ENCODE results near the gene SDHAF3. TPM values are rescaled to one million over a fixed set of nuclear protein-coding genes. Genes with fewer than 3 reads are reported as not detected.
"Not testable (repeated sequence)": the region's sequence is repeated elsewhere in the genome, so short reads cannot be mapped to it uniquely, and the experiment has no call there.

Gene SDHAF3
- total and polyA plus RNA-seq, 4 donors: 8.6 to 34.1 (median 10.4) TPM

DNA sequence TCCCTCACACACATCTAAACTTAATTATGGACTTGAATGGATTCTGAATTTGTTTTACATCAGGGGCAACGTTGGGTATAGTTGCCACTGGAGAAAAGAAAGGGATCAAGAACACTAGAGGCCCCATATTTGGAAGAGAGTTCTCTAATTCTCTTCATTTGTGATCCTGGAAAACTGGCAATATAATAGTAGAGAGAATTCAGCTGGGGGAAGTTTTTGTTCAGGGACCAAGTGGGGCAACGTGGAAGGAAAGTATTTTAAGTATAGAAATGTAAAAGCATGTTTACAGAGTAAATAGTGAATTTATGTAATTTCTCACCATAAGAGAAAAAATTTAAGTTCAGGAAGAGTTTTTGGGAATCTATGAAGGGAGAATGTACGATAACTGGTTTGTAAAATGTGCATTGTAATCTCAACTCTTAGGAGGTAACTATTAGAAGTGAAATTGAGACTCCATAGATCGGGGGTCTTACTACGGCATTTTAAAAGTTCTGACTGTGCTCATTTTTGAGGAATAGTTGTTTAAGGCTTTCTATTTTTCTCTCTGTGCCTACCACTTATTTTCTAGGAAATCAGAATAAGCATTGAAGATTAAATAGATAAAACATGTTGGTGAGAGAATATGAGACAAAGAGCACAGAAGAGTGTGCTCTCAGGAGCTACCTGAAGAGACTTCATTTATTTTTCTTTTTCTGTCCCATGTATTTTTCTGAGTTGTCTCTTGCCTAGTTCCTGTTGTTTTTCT lies 3.4 kb downstream of the SDHAF3 start:
- Histone ChIP-seq H3K9me3 (ENCODE audit: control insufficient read depth in 4 of 4, low read length in 3 of 4) (no peaks in the 10 kb centered on the region), H3K9ac (ENCODE audit: low read depth in 1 of 2, low read length in 2 of 2) (no peak overlapping the region), H3K4me3 (ENCODE audit: low read depth in 1 of 3, low read length in 3 of 3) (no peak overlapping the region), H3K36me3 (ENCODE audit: control insufficient read depth in 4 of 4, insufficient read depth in 3 of 4, low read depth in 1 of 4, low read length in 3 of 4) (no peaks in the 10 kb centered on the region), H3K27me3 (ENCODE audit: control insufficient read depth in 4 of 4, insufficient read depth in 4 of 4, low read length in 3 of 4) (no peaks in the 10 kb centered on the region), H3K27ac (ENCODE audit: low read depth in 1 of 2, low read length in 2 of 2) (no peak overlapping the region), H3K4me1 (ENCODE audit: control insufficient read depth in 4 of 4, insufficient read depth in 4 of 4, low read length in 3 of 4) (peaks cover 2 to 17% (median 10%) of the 10 kb centered on the region in 4 donors)
- TF ChIP-seq FOXA1 (IDR thresholded peaks at IDR 0.05): no peak
- TF ChIP-seq, protein P1, sequence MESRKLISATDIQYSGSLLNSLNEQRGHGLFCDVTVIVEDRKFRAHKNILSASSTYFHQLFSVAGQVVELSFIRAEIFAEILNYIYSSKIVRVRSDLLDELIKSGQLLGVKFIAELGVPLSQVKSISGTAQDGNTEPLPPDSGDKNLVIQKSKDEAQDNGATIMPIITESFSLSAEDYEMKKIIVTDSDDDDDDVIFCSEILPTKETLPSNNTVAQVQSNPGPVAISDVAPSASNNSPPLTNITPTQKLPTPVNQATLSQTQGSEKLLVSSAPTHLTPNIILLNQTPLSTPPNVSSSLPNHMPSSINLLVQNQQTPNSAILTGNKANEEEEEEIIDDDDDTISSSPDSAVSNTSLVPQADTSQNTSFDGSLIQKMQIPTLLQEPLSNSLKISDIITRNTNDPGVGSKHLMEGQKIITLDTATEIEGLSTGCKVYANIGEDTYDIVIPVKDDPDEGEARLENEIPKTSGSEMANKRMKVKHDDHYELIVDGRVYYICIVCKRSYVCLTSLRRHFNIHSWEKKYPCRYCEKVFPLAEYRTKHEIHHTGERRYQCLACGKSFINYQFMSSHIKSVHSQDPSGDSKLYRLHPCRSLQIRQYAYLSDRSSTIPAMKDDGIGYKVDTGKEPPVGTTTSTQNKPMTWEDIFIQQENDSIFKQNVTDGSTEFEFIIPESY (IDR thresholded peaks at IDR 0.05): no peak
- no peak for TF ChIP-seq GABPA (IDR thresholded peaks at IDR 0.05 in 1 of 2, conservative IDR thresholded peaks at IDR 0.05 in 1 of 2)
- TF ChIP-seq, protein P2, sequence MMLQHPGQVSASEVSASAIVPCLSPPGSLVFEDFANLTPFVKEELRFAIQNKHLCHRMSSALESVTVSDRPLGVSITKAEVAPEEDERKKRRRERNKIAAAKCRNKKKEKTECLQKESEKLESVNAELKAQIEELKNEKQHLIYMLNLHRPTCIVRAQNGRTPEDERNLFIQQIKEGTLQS (IDR thresholded peaks at IDR 0.05): no peak
- WGBS: 94% methylated on average over 5 of the region's 5 CpGs
- no peak for DNase-seq (ENCODE audit: low spot score)

DNA sequence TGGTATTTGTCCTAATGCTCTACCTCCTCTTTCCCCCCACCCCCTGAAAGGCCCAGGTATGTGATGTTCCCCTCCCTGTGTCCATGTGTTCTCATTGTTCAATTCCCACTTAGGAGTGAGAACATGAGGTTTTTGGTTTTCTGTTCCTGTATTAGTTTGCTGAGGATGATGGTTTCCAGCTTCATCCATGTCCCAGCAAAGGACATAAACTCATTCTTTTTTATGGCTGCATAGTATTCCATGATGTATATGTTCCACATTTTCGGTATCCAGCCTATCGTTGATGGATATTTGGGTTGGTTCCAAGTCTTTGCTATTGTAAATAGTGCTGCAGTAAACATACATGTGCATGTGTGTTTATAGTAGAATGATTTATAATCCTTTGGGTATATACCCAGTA lies 5.6 kb downstream of the SDHAF3 start:
- not testable (repeated sequence) for H3K9ac ChIP-seq (ENCODE audit: low read depth in 1 of 2, low read length in 2 of 2); H3K36me3 ChIP-seq (ENCODE audit: control insufficient read depth in 4 of 4, insufficient read depth in 3 of 4, low read depth in 1 of 4, low read length in 3 of 4); DNase-seq (ENCODE audit: low spot score); H3K9me3 ChIP-seq (ENCODE audit: control insufficient read depth in 4 of 4, low read length in 3 of 4); H3K4me3 ChIP-seq (ENCODE audit: low read depth in 1 of 3, low read length in 3 of 3); H3K27me3 ChIP-seq (ENCODE audit: control insufficient read depth in 4 of 4, insufficient read depth in 4 of 4, low read length in 3 of 4); H3K27ac ChIP-seq (ENCODE audit: low read depth in 1 of 2, low read length in 2 of 2)
- WGBS: 93% methylated on average over 2 of the region's 2 CpGs
- peaks cover 2 to 13% (median 7%) of the 10 kb centered on the region in 4 donors for H3K4me1 ChIP-seq (ENCODE audit: control insufficient read depth in 4 of 4, insufficient read depth in 4 of 4, low read length in 3 of 4)

DNA sequence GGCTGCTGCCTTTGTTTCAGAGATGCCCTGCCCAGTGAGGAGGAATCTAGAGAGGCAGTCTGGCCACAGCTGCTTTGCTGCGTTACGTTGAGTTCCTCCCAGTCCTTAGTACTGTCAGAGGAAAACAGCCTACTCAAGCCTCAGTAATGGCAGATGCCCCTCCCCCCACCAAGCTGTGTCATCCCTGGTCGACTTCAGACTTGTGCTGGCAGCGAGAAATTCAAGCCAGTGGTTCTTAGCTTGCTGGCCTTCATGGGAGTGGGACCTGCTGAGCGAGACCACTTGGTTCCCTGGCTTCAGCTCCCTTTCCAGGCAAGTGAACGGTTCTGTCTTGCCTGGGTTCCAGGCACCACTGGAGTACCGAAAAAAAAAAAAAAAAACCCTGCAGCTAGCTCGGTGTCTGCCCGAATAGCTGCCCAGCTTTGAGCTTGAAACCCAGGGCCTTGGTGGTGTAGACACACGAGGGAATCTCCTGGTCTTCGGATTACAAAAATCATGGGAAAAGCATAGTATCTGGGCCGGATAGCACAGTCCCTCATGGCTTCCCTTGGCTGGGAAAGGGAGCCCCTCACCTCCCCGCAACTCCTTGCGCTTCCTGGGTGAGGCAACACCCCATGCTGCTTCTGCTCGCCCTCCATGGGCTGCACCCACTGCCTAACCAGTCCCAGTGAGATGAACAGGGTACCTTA lies 9.1 kb downstream of the SDHAF3 start:
- no peak for DNase-seq (ENCODE audit: low spot score)
- WGBS: 93% methylated on average over 15 of the region's 15 CpGs

More for the DNA sequence above, 9.1 kb downstream of the SDHAF3 start:
- Histone ChIP-seq H3K9ac (ENCODE audit: low read depth in 1 of 2, low read length in 2 of 2) (no peak overlapping the region), H3K27ac (ENCODE audit: low read depth in 1 of 2, low read length in 2 of 2) (no peak overlapping the region), H3K9me3 (ENCODE audit: control insufficient read depth in 4 of 4, low read length in 3 of 4) (no peaks in the 10 kb centered on the region), H3K27me3 (ENCODE audit: control insufficient read depth in 4 of 4, insufficient read depth in 4 of 4, low read length in 3 of 4) (no peaks in the 10 kb centered on the region), H3K4me3 (ENCODE audit: low read depth in 1 of 3, low read length in 3 of 3) (no peak overlapping the region), H3K36me3 (ENCODE audit: control insufficient read depth in 4 of 4, insufficient read depth in 3 of 4, low read depth in 1 of 4, low read length in 3 of 4) (no peaks in the 10 kb centered on the region), H3K4me1 (ENCODE audit: control insufficient read depth in 4 of 4, insufficient read depth in 4 of 4, low read length in 3 of 4) (no peaks in the 10 kb centered on the region)
- TF ChIP-seq, protein P3, sequence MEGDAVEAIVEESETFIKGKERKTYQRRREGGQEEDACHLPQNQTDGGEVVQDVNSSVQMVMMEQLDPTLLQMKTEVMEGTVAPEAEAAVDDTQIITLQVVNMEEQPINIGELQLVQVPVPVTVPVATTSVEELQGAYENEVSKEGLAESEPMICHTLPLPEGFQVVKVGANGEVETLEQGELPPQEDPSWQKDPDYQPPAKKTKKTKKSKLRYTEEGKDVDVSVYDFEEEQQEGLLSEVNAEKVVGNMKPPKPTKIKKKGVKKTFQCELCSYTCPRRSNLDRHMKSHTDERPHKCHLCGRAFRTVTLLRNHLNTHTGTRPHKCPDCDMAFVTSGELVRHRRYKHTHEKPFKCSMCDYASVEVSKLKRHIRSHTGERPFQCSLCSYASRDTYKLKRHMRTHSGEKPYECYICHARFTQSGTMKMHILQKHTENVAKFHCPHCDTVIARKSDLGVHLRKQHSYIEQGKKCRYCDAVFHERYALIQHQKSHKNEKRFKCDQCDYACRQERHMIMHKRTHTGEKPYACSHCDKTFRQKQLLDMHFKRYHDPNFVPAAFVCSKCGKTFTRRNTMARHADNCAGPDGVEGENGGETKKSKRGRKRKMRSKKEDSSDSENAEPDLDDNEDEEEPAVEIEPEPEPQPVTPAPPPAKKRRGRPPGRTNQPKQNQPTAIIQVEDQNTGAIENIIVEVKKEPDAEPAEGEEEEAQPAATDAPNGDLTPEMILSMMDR (IDR thresholded peaks at IDR 0.05; ENCODE audit: low read depth, low read length, missing input control): no peak
- TF ChIP-seq NR2F2 (IDR thresholded peaks at IDR 0.05) (no peak), RXRA (IDR thresholded peaks at IDR 0.05) (no peak), FOXA2 (IDR thresholded peaks at IDR 0.05) (no peak), FOXA1 (IDR thresholded peaks at IDR 0.05) (no peak), RAD21 (IDR thresholded peaks at IDR 0.05) (no peak), HNF4A (conservative IDR thresholded peaks at IDR 0.05) (no peak), YY1 (IDR thresholded peaks at IDR 0.05) (no peak), JUND (IDR thresholded peaks at IDR 0.05) (no peak), HNF4G (IDR thresholded peaks at IDR 0.05) (no peak), EGR1 (IDR thresholded peaks at IDR 0.05; ENCODE audit: low read depth in 2 of 2) (no peak), SP1 (IDR thresholded peaks at IDR 0.05) (no peak), GABPA (IDR thresholded peaks at IDR 0.05 in 1 of 2, conservative IDR thresholded peaks at IDR 0.05 in 1 of 2) (no peak)
- TF ChIP-seq, protein P4, sequence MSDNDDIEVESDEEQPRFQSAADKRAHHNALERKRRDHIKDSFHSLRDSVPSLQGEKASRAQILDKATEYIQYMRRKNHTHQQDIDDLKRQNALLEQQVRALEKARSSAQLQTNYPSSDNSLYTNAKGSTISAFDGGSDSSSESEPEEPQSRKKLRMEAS (IDR thresholded peaks at IDR 0.05): no peak
- TF ChIP-seq, protein P2 (IDR thresholded peaks at IDR 0.05): no peak
